ENCODE data around the gene DNAJC18. TPM values are rescaled to one million over a fixed set of nuclear protein-coding genes. Genes with fewer than 3 reads are reported as not detected.

Gene DNAJC18
- total and polyA plus RNA-seq, 2 experiments from 2014 or later: 10.9 to 13.4 TPM

GRCh38 chr5:139472386-139473030 is 33.2 kb upstream of the DNAJC18 start:
- Histone ChIP-seq H3K27me3 (replicated peaks; ENCODE audit: insufficient read depth) (no peaks in the 10 kb centered on the region), H3K9ac (no peak overlapping the region), H4K20me1 (ENCODE audit: insufficient read depth) (no peaks in the 10 kb centered on the region), H3F3A (ENCODE audit: insufficient read depth) (no peaks in the 10 kb centered on the region), H3K9me3 (ENCODE audit: low read depth) (no peaks in the 10 kb centered on the region), H2AFZ (no peak overlapping the region), H3K4me1 (ENCODE audit: insufficient read depth) (peaks cover 11% of the 10 kb centered on the region), H3K27ac (no peak overlapping the region), H3K4me3 (no peak overlapping the region), H3K4me2 (ENCODE audit: unreplicated experiment) (no peak overlapping the region), H3K9me2 (ENCODE audit: insufficient read depth) (no peaks in the 10 kb centered on the region), H3K79me2 (ENCODE audit: insufficient read depth) (no peaks in the 10 kb centered on the region), H3K36me3 (ENCODE audit: low read depth) (no peaks in the 10 kb centered on the region)
- in situ Hi-C loops (cut with MboI): no loop called here
- TF ChIP-seq EZH2phosphoT487 (IDR thresholded peaks at IDR 0.05; ENCODE audit: insufficient read depth, low read depth): no peak
- no peak for TF ChIP-seq EZH2 (IDR thresholded peaks at IDR 0.05; ENCODE audit: insufficient read depth, poor library complexity, severe bottlenecking)
- DNase-seq: no peak
- 80 to 81% methylated on average over 15 of the region's 15 CpGs for WGBS, 2 experiments (ENCODE audit: low coverage in 1 of 2, low lambda C conversion rate in 2 of 2, missing lambda C conversion rate in 2 of 2)

DNA sequence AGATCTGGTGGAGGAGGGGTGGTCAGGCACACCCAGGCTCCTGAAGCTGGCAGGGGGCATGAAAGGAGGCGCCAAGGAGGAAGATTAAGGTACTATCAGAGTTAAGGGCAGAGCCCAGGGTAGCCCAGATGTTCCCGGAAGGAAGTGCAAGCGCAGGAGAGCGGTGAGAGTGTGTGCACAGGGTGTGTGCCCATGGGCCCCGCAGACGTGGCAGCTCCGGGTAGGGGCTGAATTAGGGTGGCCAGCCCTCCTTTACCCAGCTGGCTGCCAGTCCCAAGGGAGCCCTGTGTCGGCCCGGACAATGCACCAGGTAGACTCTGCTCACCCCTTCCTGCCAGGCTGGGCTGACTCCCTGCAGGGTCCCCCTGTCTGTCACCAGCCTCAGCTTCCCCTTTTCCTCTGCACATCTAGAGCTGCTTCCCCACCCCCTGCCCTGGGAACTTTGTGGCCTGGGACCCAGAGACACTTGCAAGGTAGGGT is 31.5 kb upstream of the DNAJC18 start, which contains the start of gene SMIM33:
SMIM33 (plus strand) TSS at position 184 of the 480 bp plus-strand sequence; CDS start at position 302, 118 bp downstream.
- no peak for DNase-seq
- no peaks in the 10 kb centered on the region for H3K36me3 ChIP-seq (ENCODE audit: low read depth)
- peaks cover 11% of the 10 kb centered on the region for H3K4me1 ChIP-seq (ENCODE audit: insufficient read depth)
- H4K20me1 ChIP-seq (ENCODE audit: insufficient read depth): no peaks in the 10 kb centered on the region
- H3F3A ChIP-seq (ENCODE audit: insufficient read depth): no peaks in the 10 kb centered on the region
- H3K9me3 ChIP-seq (ENCODE audit: low read depth): no peaks in the 10 kb centered on the region
- no peak within 1 kb of the TSS for H3K4me3 ChIP-seq
- TF ChIP-seq EZH2phosphoT487 (IDR thresholded peaks at IDR 0.05; ENCODE audit: insufficient read depth, low read depth) (no peak), EZH2 (IDR thresholded peaks at IDR 0.05; ENCODE audit: insufficient read depth, poor library complexity, severe bottlenecking) (no peak)
- in situ Hi-C loops (cut with MboI): no loop called here
- no peak within 1 kb of the TSS for H2AFZ ChIP-seq
- no peaks in the 10 kb centered on the region for H3K79me2 ChIP-seq (ENCODE audit: insufficient read depth)
- H3K27ac ChIP-seq: no peak within 1 kb of the TSS
- H3K9ac ChIP-seq: no peak within 1 kb of the TSS
- 86 to 88% methylated on average over 9 of the region's 9 CpGs for WGBS, 2 experiments (ENCODE audit: low coverage in 1 of 2, low lambda C conversion rate in 2 of 2, missing lambda C conversion rate in 2 of 2)
- H3K27me3 ChIP-seq (replicated peaks; ENCODE audit: insufficient read depth): no peaks in the 10 kb centered on the region
- H3K4me2 ChIP-seq (ENCODE audit: unreplicated experiment): no peak within 1 kb of the TSS
- no peaks in the 10 kb centered on the region for H3K9me2 ChIP-seq (ENCODE audit: insufficient read depth)

GRCh38 chr5:139468421-139468931 is 29.2 kb upstream of the DNAJC18 start:
- no peak overlapping the region for H3K9ac ChIP-seq
- no peak overlapping the region for H3K4me2 ChIP-seq (ENCODE audit: unreplicated experiment)
- no peaks in the 10 kb centered on the region for H3K27me3 ChIP-seq (replicated peaks; ENCODE audit: insufficient read depth)
- no peak for TF ChIP-seq EZH2 (IDR thresholded peaks at IDR 0.05; ENCODE audit: insufficient read depth, poor library complexity, severe bottlenecking)
- TF ChIP-seq EZH2phosphoT487 (IDR thresholded peaks at IDR 0.05; ENCODE audit: insufficient read depth, low read depth): no peak
- peaks cover 3% of the 10 kb centered on the region for H3K4me1 ChIP-seq (ENCODE audit: insufficient read depth)
- no peak overlapping the region for H2AFZ ChIP-seq
- no peaks in the 10 kb centered on the region for H3F3A ChIP-seq (ENCODE audit: insufficient read depth)
- no peaks in the 10 kb centered on the region for H3K9me2 ChIP-seq (ENCODE audit: insufficient read depth)
- DNase-seq: peak; percentile 27
- no peaks in the 10 kb centered on the region for H4K20me1 ChIP-seq (ENCODE audit: insufficient read depth)
- in situ Hi-C loops (cut with MboI): no loop called here
- H3K4me3 ChIP-seq: no peak overlapping the region
- H3K79me2 ChIP-seq (ENCODE audit: insufficient read depth): no peaks in the 10 kb centered on the region
- H3K9me3 ChIP-seq (ENCODE audit: low read depth): no peaks in the 10 kb centered on the region
- H3K27ac ChIP-seq: no peak overlapping the region
- H3K36me3 ChIP-seq (ENCODE audit: low read depth): no peaks in the 10 kb centered on the region
- 83 to 87% methylated on average over 8 of the region's 8 CpGs for WGBS, 2 experiments (ENCODE audit: low coverage in 1 of 2, low lambda C conversion rate in 2 of 2, missing lambda C conversion rate in 2 of 2)

GRCh38 chr5:139462586-139463276 is 23.4 kb upstream of the DNAJC18 start, which contains the start of gene ECSCR:
TSS of gene ECSCR (minus strand) at chr5:139462743. CDS start at chr5:139462670, 73 bp downstream.
- no peak within 1 kb of the TSS for H3K9ac ChIP-seq
- H3K27ac ChIP-seq: 0 out of 2 replicates have a peak within 1 kb of the TSS, but pooled peaks have one; percentile 9
- in situ Hi-C loops (cut with MboI): no loop called here
- H3K4me1 ChIP-seq (ENCODE audit: insufficient read depth): peaks cover 29% of the 10 kb centered on the region
- no peaks in the 10 kb centered on the region for H3K9me3 ChIP-seq (ENCODE audit: low read depth)
- H3K36me3 ChIP-seq (ENCODE audit: low read depth): no peaks in the 10 kb centered on the region
- peak within 1 kb of the TSS; percentile 2 for H3K4me2 ChIP-seq (ENCODE audit: unreplicated experiment)
- no peaks in the 10 kb centered on the region for H4K20me1 ChIP-seq (ENCODE audit: insufficient read depth)
- peaks cover 7% of the 10 kb centered on the region; the same call in 1 of the 2 replicates for H3F3A ChIP-seq (ENCODE audit: insufficient read depth)
- H3K9me2 ChIP-seq (ENCODE audit: insufficient read depth): no peaks in the 10 kb centered on the region
- peak within 1 kb of the TSS; percentile 8; the same call in 1 of the 2 replicates for H2AFZ ChIP-seq
- TF ChIP-seq EZH2phosphoT487 (IDR thresholded peaks at IDR 0.05; ENCODE audit: insufficient read depth, low read depth): no peak
- no peak for TF ChIP-seq EZH2 (IDR thresholded peaks at IDR 0.05; ENCODE audit: insufficient read depth, poor library complexity, severe bottlenecking)
- H3K79me2 ChIP-seq (ENCODE audit: insufficient read depth): no peaks in the 10 kb centered on the region
- 86 to 88% methylated on average over 10 of the region's 10 CpGs for WGBS, 2 experiments (ENCODE audit: low coverage in 1 of 2, low lambda C conversion rate in 2 of 2, missing lambda C conversion rate in 2 of 2)
- DNase-seq: no peak
- no peaks in the 10 kb centered on the region for H3K27me3 ChIP-seq (replicated peaks; ENCODE audit: insufficient read depth)
- no peak within 1 kb of the TSS for H3K4me3 ChIP-seq

Measured in GM23248 (cell line).